ENCODE measurements around the gene CTIF.

- TF ChIP-seq POLR2AphosphoS5 (IDR thresholded peaks at IDR 0.05; ENCODE audit: insufficient read depth in 1 of 2, low read depth in 1 of 2) (no peak), CTCF (IDR thresholded peaks at IDR 0.05) (no peak), POLR2A (IDR thresholded peaks at IDR 0.05) (no peak)
Measured at GRCh38 chr18:48765053-48765452, 226.2 kb downstream of the CTIF start.
